Measurements from ENCODE around the gene SARS1. TPM values are rescaled to one million over a fixed set of nuclear protein-coding genes. Genes with fewer than 3 reads are reported as not detected.

The SARS1 gene
- total and polyA plus RNA-seq, 7 experiments from 2014 or later: 110 to 179 (median 135) TPM

Other genes with a start within 250 kb of the SARS1 start
- 10 to 100 TPM in 4 of 5 experiments, 1 to 10 TPM in 1; 9.8 to 15.4 (median 14.4) TPM for gene WDR47, start 171.8 kb upstream of the SARS1 start, total RNA-seq
- gene WDR47, start 171.8 kb upstream of the SARS1 start, polyA plus RNA-seq: 1 to 10 TPM; 3.9 to 6.4 TPM
- 10 to 100 TPM; 11.0 to 23.6 (median 17.6) TPM for gene TAF13, start 137.9 kb upstream of the SARS1 start, total RNA-seq
- gene TAF13, start 137.9 kb upstream of the SARS1 start, polyA plus RNA-seq: 1 to 10 TPM in 1 of 2 donors, under 1 TPM in 1; 0.77 to 1.7 TPM
- gene TMEM167B, start 123.2 kb upstream of the SARS1 start, total RNA-seq: 10 to 100 TPM; 33.2 to 65.6 (median 41.2) TPM
- gene TMEM167B, start 123.2 kb upstream of the SARS1 start, polyA plus RNA-seq: 10 to 100 TPM; 28.3 to 28.6 TPM
- 10 to 100 TPM in 2 of 5 experiments, 1 to 10 TPM in 3; 4.4 to 12.3 (median 6.7) TPM for gene ELAPOR1, start 99.8 kb upstream of the SARS1 start, total RNA-seq
- 10 to 100 TPM in 1 of 2 donors, 1 to 10 TPM in 1; 7.1 to 10.3 TPM for gene ELAPOR1, start 99.8 kb upstream of the SARS1 start, polyA plus RNA-seq
- gene CELSR2, start 35.6 kb downstream of the SARS1 start, total RNA-seq: 1 to 10 TPM; 3.0 to 6.4 (median 3.2) TPM
- gene CELSR2, start 35.6 kb downstream of the SARS1 start, polyA plus RNA-seq: 1 to 10 TPM in 1 of 2 donors, under 1 TPM in 1; 0.17 to 1.3 TPM
- 10 to 100 TPM in 1 of 5 experiments, 1 to 10 TPM in 1, under 1 TPM in 2, not detected in 1; 0.38 to 16.1 (median 1.3) TPM for gene PSRC1, start 69.2 kb downstream of the SARS1 start, total RNA-seq
- under 1 TPM in 1 of 2 donors, not detected in 1; 0.67 TPM for gene PSRC1, start 69.2 kb downstream of the SARS1 start, polyA plus RNA-seq
- gene MYBPHL, start 93.1 kb downstream of the SARS1 start, total RNA-seq: not detected
- gene MYBPHL, start 93.1 kb downstream of the SARS1 start, polyA plus RNA-seq: not detected
- 10 to 100 TPM in 1 of 5 experiments, 1 to 10 TPM in 4; 1.0 to 25.6 (median 1.8) TPM for gene SORT1, start 184.0 kb downstream of the SARS1 start, total RNA-seq
- not detected for gene SORT1, start 184.0 kb downstream of the SARS1 start, polyA plus RNA-seq
- gene PSMA5, start 212.5 kb downstream of the SARS1 start, total RNA-seq: 100 to 1,000 TPM in 1 of 5 experiments, 10 to 100 TPM in 4; 38.3 to 203 (median 70.7) TPM
- 10 to 100 TPM; 80.0 to 81.9 TPM for gene PSMA5, start 212.5 kb downstream of the SARS1 start, polyA plus RNA-seq